ENCODE data around the gene MINDY4. TPM values are rescaled to one million over a fixed set of nuclear protein-coding genes. Genes with fewer than 3 reads are reported as not detected.

MINDY4 gene
- total and polyA plus RNA-seq, 2 of the 8 experiments (the other 6 are each of a cell fraction or from before 2014, with no cell fraction given): 1.3 to 3.6 TPM

DNA sequence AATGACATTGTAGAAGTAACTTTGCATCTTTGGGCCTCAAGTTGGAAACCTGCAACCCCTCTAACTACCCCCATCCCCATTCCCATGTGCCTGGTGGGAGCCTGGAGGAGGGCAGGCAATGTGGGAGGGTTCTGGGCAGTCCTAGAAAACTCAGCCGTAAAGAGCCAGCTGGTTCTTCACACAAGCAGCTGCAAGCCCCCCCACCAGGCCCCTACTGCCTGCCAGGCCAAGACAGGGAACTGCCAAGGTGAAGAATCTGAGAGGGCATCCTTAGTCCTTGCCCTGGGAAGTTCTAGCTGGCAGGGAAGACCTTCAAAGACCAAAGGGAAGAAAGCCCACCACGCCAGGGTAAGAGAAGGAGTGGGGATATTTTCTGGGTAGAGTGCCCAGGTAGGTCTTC lies 31.5 kb upstream of the MINDY4 start (continued):
- TF ChIP-seq, protein P1, sequence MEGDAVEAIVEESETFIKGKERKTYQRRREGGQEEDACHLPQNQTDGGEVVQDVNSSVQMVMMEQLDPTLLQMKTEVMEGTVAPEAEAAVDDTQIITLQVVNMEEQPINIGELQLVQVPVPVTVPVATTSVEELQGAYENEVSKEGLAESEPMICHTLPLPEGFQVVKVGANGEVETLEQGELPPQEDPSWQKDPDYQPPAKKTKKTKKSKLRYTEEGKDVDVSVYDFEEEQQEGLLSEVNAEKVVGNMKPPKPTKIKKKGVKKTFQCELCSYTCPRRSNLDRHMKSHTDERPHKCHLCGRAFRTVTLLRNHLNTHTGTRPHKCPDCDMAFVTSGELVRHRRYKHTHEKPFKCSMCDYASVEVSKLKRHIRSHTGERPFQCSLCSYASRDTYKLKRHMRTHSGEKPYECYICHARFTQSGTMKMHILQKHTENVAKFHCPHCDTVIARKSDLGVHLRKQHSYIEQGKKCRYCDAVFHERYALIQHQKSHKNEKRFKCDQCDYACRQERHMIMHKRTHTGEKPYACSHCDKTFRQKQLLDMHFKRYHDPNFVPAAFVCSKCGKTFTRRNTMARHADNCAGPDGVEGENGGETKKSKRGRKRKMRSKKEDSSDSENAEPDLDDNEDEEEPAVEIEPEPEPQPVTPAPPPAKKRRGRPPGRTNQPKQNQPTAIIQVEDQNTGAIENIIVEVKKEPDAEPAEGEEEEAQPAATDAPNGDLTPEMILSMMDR (IDR thresholded peaks at IDR 0.05; ENCODE audit: control extremely low read depth in 1 of 3, insufficient read depth in 1 of 3, low read depth in 1 of 3, low read length in 3 of 3): no peak
- TF ChIP-seq SIX5 (IDR thresholded peaks at IDR 0.05; ENCODE audit: low read depth, low read length) (no peak), HDAC6 (IDR thresholded peaks at IDR 0.05; ENCODE audit: low read depth, low read length) (no peak), RBBP5 (IDR thresholded peaks at IDR 0.05; ENCODE audit: borderline replicate concordance, low read depth, low read length) (no peak), SUZ12 (IDR thresholded peaks at IDR 0.05; ENCODE audit: low read length) (no peak), JUN (IDR thresholded peaks at IDR 0.05; ENCODE audit: low read depth, low read length) (no peak)
- TF ChIP-seq, protein P2, sequence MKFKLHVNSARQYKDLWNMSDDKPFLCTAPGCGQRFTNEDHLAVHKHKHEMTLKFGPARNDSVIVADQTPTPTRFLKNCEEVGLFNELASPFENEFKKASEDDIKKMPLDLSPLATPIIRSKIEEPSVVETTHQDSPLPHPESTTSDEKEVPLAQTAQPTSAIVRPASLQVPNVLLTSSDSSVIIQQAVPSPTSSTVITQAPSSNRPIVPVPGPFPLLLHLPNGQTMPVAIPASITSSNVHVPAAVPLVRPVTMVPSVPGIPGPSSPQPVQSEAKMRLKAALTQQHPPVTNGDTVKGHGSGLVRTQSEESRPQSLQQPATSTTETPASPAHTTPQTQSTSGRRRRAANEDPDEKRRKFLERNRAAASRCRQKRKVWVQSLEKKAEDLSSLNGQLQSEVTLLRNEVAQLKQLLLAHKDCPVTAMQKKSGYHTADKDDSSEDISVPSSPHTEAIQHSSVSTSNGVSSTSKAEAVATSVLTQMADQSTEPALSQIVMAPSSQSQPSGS (IDR thresholded peaks at IDR 0.05; ENCODE audit: low read length): no peak

Data from H1 (cell line).